ENCODE results near the gene COL1A1.

- TF ChIP-seq CTCF (conservative IDR thresholded peaks at IDR 0.05) (no peak), EZH2 (IDR thresholded peaks at IDR 0.05; ENCODE audit: low read depth) (no peak)
These were observed 11.9 kb upstream of the COL1A1 start for GRCh38 chr17:50213026-50214022.
